IMR-90 (cell line): ENCODE measurements around the gene CTSC. TPM values are rescaled to one million over a fixed set of nuclear protein-coding genes. Genes with fewer than 3 reads are reported as not detected.

Experiments used
- ATAC-seq: fragments of 200-7000 bp; cut with Tn5 transposase; 2 replicates; pipeline ENCODE4 v1.9.1; 2020; ENCODE audit warnings: low read depth, mild to moderate bottlenecking, moderate library complexity
- BruUV-seq: library from RNA; stranded (reverse); fragments of 400-500 nt; replicated peaks from 2 replicates; lab custom pipeline; 2021; lab: Mats Ljungman, UMichigan
- CTCF ChIA-PET: fragments of 300-600 bp; formaldehyde crosslinking; extraction: SDS; loops from one replicate; lab custom pipeline; 2021; ENCODE audit warnings: antibody characterized with exemption; lab: Yijun Ruan, JAX
- POLR2A ChIA-PET: fragments of 300-600 bp; sonication (Branson Sonifier 250); formaldehyde crosslinking; loops from one replicate; lab custom pipeline; 2022; ENCODE audit warnings: antibody characterized with exemption; ENCODE audit not compliant: unreplicated experiment; lab: Charles Lee
- DNase-seq: peaks from one replicate; pipeline ENCODE4 v3.0.0; 2013
- H2AFZ ChIP-seq: replicated peaks from 2 replicates; pipeline ENCODE3; 2013; ENCODE audit warnings: low read length, mild to moderate bottlenecking; ENCODE audit not compliant: poor library complexity
- H2AK5ac ChIP-seq: 2 replicates; pipeline ENCODE4 v1.6.1; 2013; ENCODE audit warnings: low read depth, low read length, inconsistent platforms
- H2AK9ac ChIP-seq: replicated peaks from 2 replicates; pipeline ENCODE3; 2013; ENCODE audit warnings: mild to moderate bottlenecking, low read depth, low read length, moderate library complexity; ENCODE audit not compliant: poor library complexity
- H2BK120ac ChIP-seq: 2 replicates; pipeline ENCODE4 v1.6.1; 2013; ENCODE audit warnings: low read depth, low read length, inconsistent platforms
- H2BK15ac ChIP-seq: 3 replicates; pipeline ENCODE4 v1.6.1; 2013; ENCODE audit warnings: low read depth, low read length, inconsistent platforms
- H2BK20ac ChIP-seq: 2 replicates; pipeline ENCODE4 v1.6.1; 2013; ENCODE audit warnings: low read depth, mild to moderate bottlenecking, inconsistent platforms, low read length, moderate library complexity
- H2BK5ac ChIP-seq: 2 replicates; pipeline ENCODE4 v1.6.1; 2013; ENCODE audit warnings: mild to moderate bottlenecking, low read depth, low read length, inconsistent platforms; ENCODE audit not compliant: poor library complexity, severe bottlenecking
- H3K14ac ChIP-seq: replicated peaks from 2 replicates; pipeline ENCODE4 v1.6.1; 2013; ENCODE audit warnings: low read depth, low read length, inconsistent platforms
- H3K18ac ChIP-seq: 2 replicates; pipeline ENCODE4 v1.6.1; 2013; ENCODE audit warnings: low read depth, low read length, control low read depth
- H3K23ac ChIP-seq: 2 replicates; pipeline ENCODE4 v1.6.1; 2013; ENCODE audit warnings: low read depth, low read length, inconsistent platforms
- H3K27ac ChIP-seq: 2 replicates; pipeline ENCODE4 v1.5.1; 2013; ENCODE audit warnings: mild to moderate bottlenecking, control low read depth, low read length; ENCODE audit not compliant: insufficient read depth
- H3K27me3 ChIP-seq: 2 replicates; pipeline ENCODE4 v1.6.1; 2013; ENCODE audit warnings: low read length; ENCODE audit not compliant: control insufficient read depth, insufficient read depth
- H3K36me3 ChIP-seq: 2 replicates; pipeline ENCODE4 v1.6.1; 2013; ENCODE audit warnings: low read length, mixed read lengths; ENCODE audit not compliant: control insufficient read depth, insufficient read depth
- H3K4ac ChIP-seq: 2 replicates; pipeline ENCODE4 v1.6.1; 2013; ENCODE audit warnings: low read depth, low read length, inconsistent platforms
- H3K4me1 ChIP-seq: 2 replicates; pipeline ENCODE4 v1.6.1; 2013; ENCODE audit warnings: low read length, mixed read lengths; ENCODE audit not compliant: control insufficient read depth, insufficient read depth
- H3K4me2 ChIP-seq: 2 replicates; pipeline ENCODE4 v1.6.1; 2013; ENCODE audit warnings: low read depth, mild to moderate bottlenecking, control low read depth, low read length, moderate library complexity
- H3K4me3 ChIP-seq: 2 replicates; pipeline ENCODE4 v1.5.1; 2013; ENCODE audit warnings: low read depth, mild to moderate bottlenecking, control low read depth, low read length, moderate library complexity; ENCODE audit not compliant: insufficient read depth
- H3K56ac ChIP-seq: 2 replicates; pipeline ENCODE4 v1.6.1; 2013; ENCODE audit warnings: low read length, inconsistent platforms; ENCODE audit not compliant: insufficient read depth; ENCODE audit errors: extremely low read depth
- H3K79me1 ChIP-seq, 2 experiments: 2 replicates each; pipeline ENCODE4 v1.6.1; 2013; ENCODE audit warnings: low read length in 2 of 2, inconsistent platforms in 1 of 2, low read depth in 1 of 2
- H3K9ac ChIP-seq: 2 replicates; pipeline ENCODE4 v1.6.1; 2013; ENCODE audit warnings: low read depth, low read length, control low read depth
- H3K9me1 ChIP-seq: 2 replicates; pipeline ENCODE4 v1.6.1; 2013; ENCODE audit warnings: low read length, inconsistent platforms; ENCODE audit not compliant: insufficient read depth
- H3K9me3 ChIP-seq: 2 replicates; pipeline ENCODE4 v1.6.1; 2013; ENCODE audit warnings: low read length; ENCODE audit not compliant: control insufficient read depth, insufficient read depth
- H4K20me1 ChIP-seq: 2 replicates; pipeline ENCODE4 v1.6.1; 2013; ENCODE audit warnings: low read length, inconsistent platforms; ENCODE audit not compliant: insufficient read depth
- H4K5ac ChIP-seq: 2 replicates; pipeline ENCODE4 v1.6.1; 2013; ENCODE audit warnings: mild to moderate bottlenecking, low read depth, low read length, control low read depth
- H4K8ac ChIP-seq, 2 experiments: 2 replicates each; pipeline ENCODE4 v1.6.1; 2013; ENCODE audit warnings: low read depth in 2 of 2, low read length in 2 of 2, control low read depth in 1 of 2, inconsistent platforms in 1 of 2
- H4K91ac ChIP-seq: 2 replicates; pipeline ENCODE4 v1.6.1; 2013; ENCODE audit warnings: low read depth, low read length, inconsistent platforms; ENCODE audit not compliant: insufficient read depth
- WGBS, 2 experiments: methylation state at CpG; one replicate each; pipeline versions ENCODE4 v1.1.5 to v1.1.7; 2013; ENCODE audit warnings: missing lambda C conversion rate in 2 of 2; ENCODE audit not compliant: insufficient read length in 1 of 2; ENCODE audit errors: extremely low coverage in 2 of 2; 5-methylcytosine and 5-hydroxymethylcytosine counted together
- dilution Hi-C: fragments of 300-500 bp; cut with HindIII; formaldehyde crosslinking; loops from one replicate; pipeline ENCODE4 v1.14.3; 2018; ENCODE audit warnings: low sequenced_read_pairs; ENCODE audit not compliant: unreplicated experiment
- in situ Hi-C: fragments of 300-500 bp; cut with MboI; formaldehyde crosslinking; loops from 3 replicates; pipeline ENCODE4 v1.14.3; 2019; ENCODE audit warnings: low sequenced_read_pairs, inconsistent platforms, mixed read lengths
- intact Hi-C: fragments of 100-400 bp; cut with micrococcal nuclease; formaldehyde crosslinking; loops from 2 replicates; pipeline ENCODE4 v1.10.0; 2022
- polyA plus RNA-seq, 3 experiments: library from polyadenylated mRNA; depleted of rRNA; stranded (reverse); fragments of >200 nt; gene quantifications; 2 replicates each; pipeline ENCODE4 v1.2.3, GENCODE V29; 2012; ENCODE audit warnings: low replicate concordance in 1 of 3
- total RNA-seq: library from RNA; depleted of rRNA; stranded (reverse); fragments of >200 nt; gene quantifications from 2 replicates; pipeline ENCODE4 v1.2.3, GENCODE V29; 2012
- TF ChIP-seq, protein P1 (sequence below): conservative IDR thresholded peaks from 2 replicates; pipeline ENCODE4 v1.5.1; 2012; ENCODE audit warnings: mild to moderate bottlenecking, low read depth, low read length, improper control_type of control experiment

Gene CTSC
- total and polyA plus RNA-seq, 2 of the 4 experiments (the other 2 are of a cell fraction), result 208 to 299 TPM

DNA sequence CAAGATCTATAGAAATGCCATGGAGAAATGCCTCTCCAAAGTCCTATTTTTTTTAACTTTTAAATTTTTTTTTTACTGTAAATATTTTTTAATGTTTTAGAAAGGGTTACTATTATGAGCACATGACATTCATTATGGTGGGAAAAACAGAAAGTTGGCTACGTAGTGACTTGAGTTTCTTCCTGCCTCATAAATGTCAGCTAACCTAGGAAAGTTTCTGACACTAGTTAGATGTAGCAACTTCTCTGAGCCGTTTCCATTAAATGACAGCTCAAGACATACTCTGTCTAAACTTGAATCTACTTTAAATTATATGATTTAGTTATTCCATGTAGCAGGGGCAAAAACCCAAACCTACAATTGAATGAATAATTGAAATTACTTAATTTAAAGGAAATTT is 18.4 kb upstream of the CTSC start:
- Histone ChIP-seq H2AK5ac (no peak overlapping the region), H4K20me1 (no peaks in the 10 kb centered on the region), H2BK15ac (no peak overlapping the region), H3K23ac (no peak overlapping the region), H3K27me3 (no peaks in the 10 kb centered on the region), H2AFZ (no peak overlapping the region), H3K4ac (no peak overlapping the region), H3K56ac (no peak overlapping the region), H4K91ac (no peak overlapping the region; the same call in 1 of the 2 replicates), H3K9me1 (no peaks in the 10 kb centered on the region), H3K9ac (no peak overlapping the region), H3K14ac (no peak overlapping the region), H3K36me3 (no peaks in the 10 kb centered on the region), H2BK120ac (no peak overlapping the region), H2BK5ac (no peak overlapping the region), H2AK9ac (no peak overlapping the region), H3K79me1 (no peaks in the 10 kb centered on the region; a peak in 1 of 4 replicates), H4K5ac (no peak overlapping the region), H4K8ac (no peak overlapping the region), H3K4me1 (peaks cover 3% of the 10 kb centered on the region), H3K4me2 (no peak overlapping the region), H3K4me3 (no peak overlapping the region), H3K18ac (no peak overlapping the region), H3K27ac (no peak overlapping the region), H3K9me3 (no peaks in the 10 kb centered on the region), H2BK20ac (no peak overlapping the region)
- BruUV-seq, result no TSS peak
- WGBS, 2 experiments, result no CpG with 5 or more reads among the region's 2 CpGs
- DNase-seq (no peak), ATAC-seq (no peak)
- ChIA-PET POLR2A (interaction anchor here (0.6 kb wide), 1 partner anchor 20 kb away, joined by 3 read pairs; no protein-coding TSS in a partner anchor), CTCF (interaction anchor here (0.7 kb wide), 2 partner anchors 17 to 194 kb away, joined by 3 to 5 read pairs; no protein-coding TSS in a partner anchor)
- dilution Hi-C loops (no loop called here), in situ Hi-C loops (no loop called here), intact Hi-C loops (no loop called here)
- TF ChIP-seq, protein P1, sequence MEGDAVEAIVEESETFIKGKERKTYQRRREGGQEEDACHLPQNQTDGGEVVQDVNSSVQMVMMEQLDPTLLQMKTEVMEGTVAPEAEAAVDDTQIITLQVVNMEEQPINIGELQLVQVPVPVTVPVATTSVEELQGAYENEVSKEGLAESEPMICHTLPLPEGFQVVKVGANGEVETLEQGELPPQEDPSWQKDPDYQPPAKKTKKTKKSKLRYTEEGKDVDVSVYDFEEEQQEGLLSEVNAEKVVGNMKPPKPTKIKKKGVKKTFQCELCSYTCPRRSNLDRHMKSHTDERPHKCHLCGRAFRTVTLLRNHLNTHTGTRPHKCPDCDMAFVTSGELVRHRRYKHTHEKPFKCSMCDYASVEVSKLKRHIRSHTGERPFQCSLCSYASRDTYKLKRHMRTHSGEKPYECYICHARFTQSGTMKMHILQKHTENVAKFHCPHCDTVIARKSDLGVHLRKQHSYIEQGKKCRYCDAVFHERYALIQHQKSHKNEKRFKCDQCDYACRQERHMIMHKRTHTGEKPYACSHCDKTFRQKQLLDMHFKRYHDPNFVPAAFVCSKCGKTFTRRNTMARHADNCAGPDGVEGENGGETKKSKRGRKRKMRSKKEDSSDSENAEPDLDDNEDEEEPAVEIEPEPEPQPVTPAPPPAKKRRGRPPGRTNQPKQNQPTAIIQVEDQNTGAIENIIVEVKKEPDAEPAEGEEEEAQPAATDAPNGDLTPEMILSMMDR, result no peak
